Glomerular visceral epithelial cell (primary cell): ENCODE measurements around the gene PGLYRP1.
A peak's percentile ranks its signal among the peaks of the same experiment; 100 is the strongest.

Source experiments
- DNase-seq: peaks from one replicate; pipeline ENCODE4 v3.0.0-alpha.2; 2016; ENCODE audit errors: extremely low spot score

The PGLYRP1 gene

GRCh38 chr19:46022431-46023310 is at the start of gene PGLYRP1:
PGLYRP1 (minus strand) TSS chr19:46023053; CDS start chr19:46023021, 32 bp downstream.
- no peak for DNase-seq

- peak; percentile 69 for DNase-seq
Measured at GRCh38 chr19:46069806-46070341, 47.0 kb upstream of the PGLYRP1 start.

GRCh38 chr19:46068345-46069258 is 45.7 kb upstream of the PGLYRP1 start:
- peak; percentile 83 for DNase-seq

GRCh38 chr19:46067691-46068090 is 44.8 kb upstream of the PGLYRP1 start:
- DNase-seq: no peak

GRCh38 chr19:46066471-46066870 is 43.6 kb upstream of the PGLYRP1 start:
- DNase-seq: no peak

- DNase-seq: no peak
Measured at GRCh38 chr19:46065486-46066071, 42.7 kb upstream of the PGLYRP1 start.

- no peak for DNase-seq
Measured at GRCh38 chr19:46063201-46063600, 40.3 kb upstream of the PGLYRP1 start.

- DNase-seq: no peak
Measured at GRCh38 chr19:46060012-46060411, 37.2 kb upstream of the PGLYRP1 start.

- no peak for DNase-seq
Measured at GRCh38 chr19:46058778-46059177, 35.9 kb upstream of the PGLYRP1 start.

- DNase-seq: peak; percentile 25
Measured at GRCh38 chr19:46056536-46056935, 33.7 kb upstream of the PGLYRP1 start.

- no peak for DNase-seq
Measured at GRCh38 chr19:46052896-46053295, 30.0 kb upstream of the PGLYRP1 start.

GRCh38 chr19:46049597-46049996 is 26.7 kb upstream of the PGLYRP1 start:
- no peak for DNase-seq

- no peak for DNase-seq
Measured at GRCh38 chr19:46043519-46043918, 20.7 kb upstream of the PGLYRP1 start.

GRCh38 chr19:46042252-46042883 is 19.5 kb upstream of the PGLYRP1 start:
- DNase-seq: no peak

- no peak for DNase-seq
Measured at GRCh38 chr19:46040952-46041500, 18.2 kb upstream of the PGLYRP1 start, which contains the start of gene IGFL4. IGFL4 (minus strand) TSS chr19:46041002; CDS start chr19:46040962, 40 bp downstream.

- no peak for DNase-seq
Measured at GRCh38 chr19:46040125-46040524, 17.3 kb upstream of the PGLYRP1 start.

- no peak for DNase-seq
Measured at GRCh38 chr19:46036744-46037128, 13.9 kb upstream of the PGLYRP1 start.

- no peak for DNase-seq
Measured at GRCh38 chr19:46035986-46036743, 13.3 kb upstream of the PGLYRP1 start.

- no peak for DNase-seq
Measured at GRCh38 chr19:46035546-46035945, 12.7 kb upstream of the PGLYRP1 start.

GRCh38 chr19:46033401-46033800 is 10.5 kb upstream of the PGLYRP1 start:
- no peak for DNase-seq
